Large intestine (tissue), 3 donors: ENCODE results near the gene AFF1. TPM values are rescaled to one million over a fixed set of nuclear protein-coding genes. Genes with fewer than 3 reads are reported as not detected.
A peak's percentile ranks its signal among the peaks of the same experiment; 100 is the strongest.

Source experiments
- DNase-seq, 2 donors: peaks; one replicate each; pipeline versions ENCODE4 v3.0.0 to v3.0.0-alpha.2; 2013
- H3K27ac ChIP-seq: one replicate; pipeline ENCODE4 v1.5.1; 2013; ENCODE audit warnings: low read length
- H3K27me3 ChIP-seq: 2 replicates; pipeline ENCODE4 v1.6.1; 2013; ENCODE audit warnings: low read length; ENCODE audit not compliant: control insufficient read depth, insufficient read depth
- H3K36me3 ChIP-seq: 2 replicates; pipeline ENCODE4 v1.6.1; 2013; ENCODE audit warnings: low read length; ENCODE audit not compliant: control insufficient read depth, insufficient read depth
- H3K4me1 ChIP-seq: one replicate; pipeline ENCODE4 v1.6.1; 2013; ENCODE audit warnings: low read length; ENCODE audit not compliant: control insufficient read depth, insufficient read depth
- H3K4me3 ChIP-seq: one replicate; pipeline ENCODE4 v1.5.1; 2013; ENCODE audit warnings: low read length
- H3K9me3 ChIP-seq: one replicate; pipeline ENCODE4 v1.6.1; 2013; ENCODE audit warnings: mild to moderate bottlenecking, low read depth, low read length, moderate library complexity; ENCODE audit not compliant: control insufficient read depth
- whole genome bisulfite sequencing: methylation state at CpG from one replicate; pipeline ENCODE4 v1.1.5; 2013; ENCODE audit warnings: low lambda C conversion rate; ENCODE audit not compliant: insufficient coverage; 5-methylcytosine and 5-hydroxymethylcytosine counted together
- polyA plus RNA-seq: library from polyadenylated mRNA; unstranded; fragments of 120-200 nt; gene quantifications from one replicate; pipeline ENCODE4 v1.2.1, GENCODE V29; 2013

AFF1 gene
- polyA plus RNA-seq, 1 donor = 37.5 TPM

GRCh38 chr4:86955888-86956451 lies 21.2 kb downstream of the AFF1 start:
- Histone ChIP-seq H3K9me3 (no peaks in the 10 kb centered on the region), H3K4me3 (no peak overlapping the region)

GRCh38 chr4:86957215-86957614 lies 22.4 kb downstream of the AFF1 start:
- no CpG with 5 or more reads among the region's 1 CpG for WGBS
- no peak overlapping the region for H3K27ac ChIP-seq
- peaks cover 25% of the 10 kb centered on the region for H3K4me1 ChIP-seq
- DNase-seq = no peak
- H3K27me3 ChIP-seq = no peaks in the 10 kb centered on the region
- H3K9me3 ChIP-seq = no peaks in the 10 kb centered on the region
- no peak overlapping the region for H3K4me3 ChIP-seq
- H3K36me3 ChIP-seq = peaks cover 5% of the 10 kb centered on the region

More at GRCh38 chr4:86955888-86956451, 21.2 kb downstream of the AFF1 start:
- no peak for DNase-seq
- H3K4me1 ChIP-seq = peaks cover 15% of the 10 kb centered on the region
- H3K27ac ChIP-seq = peak overlapping the region; percentile 28
- H3K36me3 ChIP-seq = peaks cover 5% of the 10 kb centered on the region
- H3K27me3 ChIP-seq = no peaks in the 10 kb centered on the region

DNA sequence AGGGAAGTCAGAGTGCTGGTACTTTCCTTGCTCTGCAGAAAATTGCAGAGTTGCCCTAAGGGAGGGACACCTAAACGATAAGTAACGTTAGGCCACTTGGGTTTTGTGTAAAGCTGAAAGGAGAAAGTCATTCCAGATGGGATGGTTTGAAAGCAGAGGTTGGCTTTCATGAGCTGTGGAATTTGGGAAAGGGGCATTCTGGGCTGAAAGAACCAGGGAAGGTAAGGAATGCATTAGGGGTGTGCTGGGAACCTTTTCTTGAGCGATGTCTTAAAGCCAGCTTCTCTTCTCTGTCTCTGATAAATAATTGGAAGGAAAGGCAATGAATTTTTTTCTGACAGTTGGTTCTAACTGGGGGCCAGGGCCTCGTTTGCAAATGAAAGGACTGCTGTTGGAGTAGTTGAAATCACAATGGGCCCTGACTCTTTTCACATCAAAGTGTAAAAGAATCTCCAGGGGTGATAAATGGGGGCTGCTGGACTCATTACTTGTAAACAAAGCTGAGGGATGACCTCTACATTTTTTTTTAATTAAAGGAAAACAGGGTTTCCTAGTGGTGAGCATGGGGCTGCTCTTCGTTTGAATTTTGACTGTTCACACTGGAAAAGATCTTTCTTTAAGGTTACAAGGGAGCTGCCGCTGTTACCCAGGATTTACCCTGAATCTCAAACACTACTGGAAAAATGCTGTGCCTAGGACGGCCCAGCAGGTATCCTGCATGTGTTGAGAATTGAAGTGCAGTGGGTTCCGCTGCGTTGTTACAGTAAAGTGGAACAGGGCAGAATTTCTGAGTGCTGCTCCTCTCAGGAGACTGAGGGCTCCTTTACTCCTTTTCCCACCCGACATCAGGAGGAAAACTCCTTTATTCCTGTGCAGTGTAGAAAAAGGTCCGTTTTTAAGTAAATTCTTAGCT lies 25.0 kb downstream of the AFF1 start:
- H3K4me1 ChIP-seq = peaks cover 25% of the 10 kb centered on the region
- no peaks in the 10 kb centered on the region for H3K36me3 ChIP-seq
- WGBS = 20% methylated on average over 1 of the region's 11 CpGs
- no peak overlapping the region for H3K4me3 ChIP-seq
- H3K27ac ChIP-seq = peak overlapping the region; percentile 53
- H3K27me3 ChIP-seq = no peaks in the 10 kb centered on the region
- no peak for DNase-seq
- no peaks in the 10 kb centered on the region for H3K9me3 ChIP-seq

GRCh38 chr4:86960557-86960961 lies 25.7 kb downstream of the AFF1 start:
- DNase-seq = peak in 1 of 2 donors; percentile 62

GRCh38 chr4:86961116-86961515 lies 26.3 kb downstream of the AFF1 start:
- H3K4me1 ChIP-seq = peaks cover 23% of the 10 kb centered on the region
- H3K27me3 ChIP-seq = no peaks in the 10 kb centered on the region
- H3K9me3 ChIP-seq = no peaks in the 10 kb centered on the region
- H3K4me3 ChIP-seq = no peak overlapping the region
- H3K27ac ChIP-seq = peak overlapping the region; percentile 53
- no peaks in the 10 kb centered on the region for H3K36me3 ChIP-seq
- DNase-seq = no peak
- no CpG with 5 or more reads among the region's 4 CpGs for WGBS

More at GRCh38 chr4:86960557-86960961, 25.7 kb downstream of the AFF1 start:
- H3K9me3 ChIP-seq = no peaks in the 10 kb centered on the region
- no CpG with 5 or more reads among the region's 2 CpGs for WGBS
- H3K36me3 ChIP-seq = no peaks in the 10 kb centered on the region
- no peaks in the 10 kb centered on the region for H3K27me3 ChIP-seq
- peaks cover 25% of the 10 kb centered on the region for H3K4me1 ChIP-seq
- no peak overlapping the region for H3K4me3 ChIP-seq
- peak overlapping the region; percentile 53 for H3K27ac ChIP-seq

DNA sequence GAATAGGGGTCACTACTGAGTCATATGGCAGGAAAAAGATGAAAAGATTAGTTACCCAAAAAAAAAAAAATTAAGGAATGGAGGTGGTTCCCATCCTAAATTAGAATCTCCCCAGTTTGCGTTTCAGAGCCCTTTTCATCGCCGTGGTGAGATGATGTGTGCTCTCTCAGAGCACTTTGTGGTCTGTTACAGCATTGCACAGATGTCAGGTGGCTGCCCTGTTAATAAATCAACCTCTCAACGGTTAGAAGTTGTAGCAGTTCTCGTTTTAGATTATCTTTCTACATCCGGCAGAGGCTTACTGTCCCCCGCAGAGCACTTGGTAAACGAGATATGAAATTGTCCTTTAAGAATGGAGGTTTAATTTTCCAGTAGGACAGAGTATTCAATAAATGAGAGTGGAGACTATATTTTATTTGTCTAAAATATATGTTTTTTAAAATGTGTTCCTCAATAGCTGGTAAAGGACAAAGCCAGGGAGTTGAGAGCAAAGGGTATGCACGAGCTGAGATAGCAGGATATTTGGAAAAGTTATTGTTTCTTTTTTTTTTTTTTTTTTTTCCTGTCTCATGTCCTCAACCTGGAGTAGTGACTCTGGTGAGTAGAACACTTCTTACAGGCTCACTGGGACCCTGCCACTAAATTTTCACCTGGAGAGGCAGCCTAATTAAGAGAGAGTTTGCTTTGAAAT lies 26.9 kb downstream of the AFF1 start:
- WGBS = no CpG with 5 or more reads among the region's 9 CpGs
- no peaks in the 10 kb centered on the region for H3K36me3 ChIP-seq
- H3K9me3 ChIP-seq = no peaks in the 10 kb centered on the region
- H3K4me3 ChIP-seq = no peak overlapping the region
- H3K4me1 ChIP-seq = peaks cover 23% of the 10 kb centered on the region
- peak in 1 of 2 donors; percentile 68 for DNase-seq
- peak overlapping the region; percentile 46 for H3K27ac ChIP-seq
- H3K27me3 ChIP-seq = no peaks in the 10 kb centered on the region

GRCh38 chr4:86963697-86964096 lies 28.9 kb downstream of the AFF1 start:
- WGBS = no CpG with 5 or more reads among the region's 2 CpGs
- Histone ChIP-seq H3K4me1 (peaks cover 23% of the 10 kb centered on the region), H3K4me3 (no peak overlapping the region), H3K9me3 (no peaks in the 10 kb centered on the region), H3K36me3 (no peaks in the 10 kb centered on the region), H3K27ac (no peak overlapping the region), H3K27me3 (no peaks in the 10 kb centered on the region)
- no peak for DNase-seq

DNA sequence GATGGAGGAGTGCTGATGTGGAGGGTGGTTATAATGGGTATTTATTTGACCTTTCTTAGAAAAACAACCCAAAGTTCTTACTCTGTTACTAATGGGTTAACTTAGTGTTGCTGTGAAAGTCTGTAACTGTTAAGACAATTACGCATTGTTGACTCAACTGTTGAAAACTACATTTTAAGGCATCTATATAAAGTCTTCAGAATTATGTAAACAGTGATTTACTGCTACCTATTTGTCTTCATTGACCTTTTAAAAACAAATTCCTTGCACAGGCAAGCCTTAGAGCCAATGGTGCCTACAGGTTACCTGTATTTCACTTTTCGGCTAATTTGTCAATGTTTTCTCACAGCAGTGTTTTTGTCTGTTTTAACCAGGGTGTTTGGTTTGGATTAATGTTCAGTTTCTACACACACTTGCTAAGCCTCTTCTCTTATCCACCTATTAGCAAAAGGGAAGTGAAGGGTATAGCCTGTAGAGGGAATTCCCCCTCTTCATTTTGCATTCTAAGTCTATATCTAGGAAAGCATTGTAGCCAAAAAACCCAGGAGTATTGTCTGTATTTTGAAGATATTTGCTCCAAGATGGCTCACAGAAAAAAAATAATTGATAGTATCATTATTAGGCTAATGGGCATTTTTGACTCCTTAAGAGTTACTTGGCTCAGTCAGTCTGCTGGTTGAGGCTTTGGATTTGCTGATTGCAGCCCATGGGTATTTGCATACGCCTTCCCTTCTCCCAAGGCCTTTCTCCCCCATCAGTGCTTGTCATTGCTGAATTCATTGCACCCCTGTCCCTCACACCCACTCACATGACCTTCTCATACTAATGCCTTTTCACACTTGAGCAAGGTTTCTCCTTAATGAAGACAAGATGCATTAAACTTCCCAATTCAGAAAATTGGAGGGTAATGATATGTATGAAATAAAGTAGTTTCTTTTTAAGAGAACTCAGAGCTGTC lies 30.5 kb downstream of the AFF1 start:
- DNase-seq = no peak
- Histone ChIP-seq H3K27me3 (no peaks in the 10 kb centered on the region), H3K36me3 (no peaks in the 10 kb centered on the region), H3K9me3 (no peaks in the 10 kb centered on the region), H3K27ac (no peak overlapping the region), H3K4me1 (peaks cover 16% of the 10 kb centered on the region), H3K4me3 (no peak overlapping the region)
- WGBS = 60% methylated on average over 1 of the region's 3 CpGs

DNA sequence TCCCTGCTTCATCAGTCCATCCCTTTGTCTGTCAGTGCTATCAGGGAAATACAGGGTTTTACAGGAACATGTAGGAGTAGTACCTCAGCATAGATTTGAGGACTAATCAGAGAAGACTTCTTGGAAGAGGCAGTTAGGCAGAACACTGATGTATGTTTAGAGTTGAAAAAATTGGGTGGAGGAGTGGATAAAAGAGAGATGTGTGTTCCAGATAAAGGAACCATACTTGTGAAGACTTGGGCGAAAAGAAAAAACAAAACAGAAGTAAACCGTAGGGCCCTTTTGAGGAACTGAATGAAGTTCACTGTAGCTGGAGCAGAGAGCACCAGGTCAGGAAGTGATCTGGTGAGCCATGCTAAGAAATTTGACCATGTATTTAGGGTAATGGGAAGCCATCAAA lies 32.3 kb downstream of the AFF1 start:
- H3K9me3 ChIP-seq = no peaks in the 10 kb centered on the region
- H3K27ac ChIP-seq = no peak overlapping the region
- no peak overlapping the region for H3K4me3 ChIP-seq
- WGBS = 100% methylated on average over 2 of the region's 2 CpGs
- DNase-seq = no peak
- H3K36me3 ChIP-seq = no peaks in the 10 kb centered on the region
- H3K4me1 ChIP-seq = peaks cover under 1% of the 10 kb centered on the region
- H3K27me3 ChIP-seq = no peaks in the 10 kb centered on the region
